Retinal pigment epithelial cell (primary cell): ENCODE results near the gene CFAP119.

ENCODE experiments used
- DNase-seq: peaks from one replicate; pipeline ENCODE4 v3.0.0-alpha.2; 2010; ENCODE audit warnings: low read depth
- H3K4me3 ChIP-seq: 2 replicates; pipeline ENCODE4 v1.5.1; 2011; ENCODE audit warnings: mild to moderate bottlenecking, low read length, control low read depth, moderate library complexity
- CTCF ChIP-seq: conservative IDR thresholded peaks from 2 replicates; pipeline ENCODE4 v1.5.1; 2011; ENCODE audit warnings: low read depth, low read length, control low read depth, inconsistent platforms

CFAP119 gene

DNA sequence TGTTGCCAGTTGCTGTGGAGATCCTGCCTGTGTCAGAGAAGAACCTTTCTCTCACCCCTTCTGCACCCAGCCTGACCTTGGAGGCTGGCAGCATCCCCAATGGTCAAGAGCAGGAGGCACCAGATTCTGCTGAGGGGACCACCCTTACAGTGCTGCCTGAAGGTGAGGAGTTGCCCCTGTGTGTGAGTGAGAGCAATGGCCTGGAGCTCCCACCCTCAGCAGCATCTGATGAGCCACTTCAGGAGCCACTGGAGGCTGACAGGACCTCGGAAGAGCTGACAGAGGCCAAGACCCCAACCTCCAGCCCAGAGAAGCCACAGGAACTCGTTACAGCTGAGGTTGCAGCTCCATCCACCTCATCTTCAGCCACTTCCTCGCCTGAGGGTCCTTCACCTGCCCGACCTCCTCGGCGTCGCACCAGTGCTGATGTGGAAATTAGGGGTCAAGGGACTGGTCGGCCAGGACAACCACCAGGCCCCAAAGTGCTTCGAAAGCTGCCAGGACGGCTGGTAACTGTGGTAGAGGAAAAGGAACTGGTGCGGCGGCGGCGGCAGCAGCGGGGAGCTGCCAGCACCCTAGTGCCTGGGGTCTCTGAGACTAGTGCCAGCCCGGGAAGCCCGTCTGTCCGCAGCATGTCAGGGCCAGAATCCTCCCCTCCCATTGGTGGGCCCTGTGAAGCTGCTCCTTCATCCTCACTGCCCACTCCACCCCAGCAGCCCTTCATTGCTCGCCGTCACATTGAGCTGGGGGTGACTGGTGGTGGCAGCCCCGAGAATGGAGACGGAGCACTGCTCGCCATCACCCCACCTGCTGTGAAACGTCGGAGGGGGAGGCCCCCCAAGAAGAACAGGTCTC is 23.8 kb downstream of the CFAP119 start:
- H3K4me3 ChIP-seq, result no peak overlapping the region
- TF ChIP-seq CTCF, result no peak
- DNase-seq, result no peak

GRCh38 chr16:30736995-30737793 is 24.7 kb downstream of the CFAP119 start:
- DNase-seq, result no peak
- no peak for TF ChIP-seq CTCF
- no peak overlapping the region for H3K4me3 ChIP-seq

- H3K4me3 ChIP-seq, result no peak overlapping the region
- DNase-seq, result no peak
- no peak for TF ChIP-seq CTCF
Observed at GRCh38 chr16:30731411-30731810, 30.5 kb downstream of the CFAP119 start.

DNA sequence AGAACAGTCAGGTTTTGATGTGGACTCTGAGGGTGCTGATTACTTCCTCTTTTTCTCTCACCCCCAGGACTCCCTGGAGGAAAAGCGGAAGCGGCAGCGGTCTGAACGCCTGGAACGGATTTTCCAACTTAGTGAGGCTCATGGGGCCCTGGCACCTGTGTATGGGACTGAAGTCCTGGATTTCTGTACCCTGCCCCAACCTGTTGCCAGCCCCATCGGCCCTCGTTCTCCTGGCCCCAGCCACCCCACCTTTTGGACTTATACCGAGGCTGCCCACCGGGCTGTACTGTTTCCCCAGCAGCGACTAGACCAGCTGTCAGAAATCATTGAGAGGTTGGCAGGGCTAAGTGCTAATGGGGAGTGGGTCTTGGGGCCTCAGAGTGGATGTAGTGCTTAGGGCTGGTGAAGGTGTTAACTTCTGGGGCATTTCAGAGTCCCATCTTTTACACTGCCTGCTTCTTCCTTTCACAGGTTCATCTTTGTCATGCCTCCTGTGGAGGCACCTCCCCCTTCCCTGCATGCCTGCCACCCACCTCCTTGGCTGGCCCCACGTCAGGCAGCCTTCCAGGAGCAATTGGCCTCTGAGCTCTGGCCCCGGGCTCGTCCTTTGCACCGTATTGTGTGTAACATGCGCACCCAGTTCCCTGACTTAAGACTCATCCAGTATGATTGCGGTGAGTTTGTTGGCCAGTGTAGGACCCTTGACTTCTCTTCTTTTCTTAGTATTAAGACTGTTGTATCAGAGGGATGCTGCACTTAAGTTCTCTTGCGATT is 32.8 kb downstream of the CFAP119 start:
- no peak for DNase-seq
- no peak for TF ChIP-seq CTCF
- no peak overlapping the region for H3K4me3 ChIP-seq

- no peak for DNase-seq
- H3K4me3 ChIP-seq, result no peak overlapping the region
- TF ChIP-seq CTCF, result no peak
Observed at GRCh38 chr16:30728321-30728720, 33.5 kb downstream of the CFAP119 start.

DNA sequence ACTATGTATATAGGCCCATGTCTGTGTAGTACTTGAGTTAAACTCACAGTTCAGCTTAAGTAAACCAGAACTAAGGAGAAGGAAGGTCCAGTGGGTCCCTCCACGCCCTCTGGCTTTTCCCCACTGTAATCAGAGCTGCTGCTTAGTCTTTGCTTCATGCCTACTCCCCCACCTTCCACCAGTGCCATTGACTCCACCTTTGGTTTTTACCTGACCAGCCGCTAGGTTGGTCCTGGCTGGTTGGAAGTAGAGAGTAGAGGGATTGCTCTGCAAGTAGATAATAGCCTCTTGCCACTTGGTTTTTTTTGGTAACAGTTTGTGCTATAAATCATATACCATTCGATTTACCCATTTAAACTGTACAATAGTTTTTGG is 36.5 kb downstream of the CFAP119 start:
- no peak for TF ChIP-seq CTCF

More for the DNA sequence above, 36.5 kb downstream of the CFAP119 start:
- DNase-seq, result no peak
- no peak overlapping the region for H3K4me3 ChIP-seq
